SK-N-SH treated with all-trans-retinoic acid at 6 μM for 48 hours (cell line): Measurements from ENCODE around the gene PRR14L.

Experiments used
- ISL1 ChIP-seq: fragments of 250-450 bp; sonication (Bioruptor Pico); IDR thresholded peaks from 2 replicates; pipeline ENCODE4 v2.1.2; 2022; ENCODE audit warnings: mild to moderate bottlenecking, moderate library complexity
- PATZ1 ChIP-seq: fragments of 250-450 bp; sonication (Bioruptor Pico); IDR thresholded peaks from 2 replicates; pipeline ENCODE4 v1.8.0; 2020; ENCODE audit warnings: mild to moderate bottlenecking, moderate library complexity, borderline replicate concordance
- TOX ChIP-seq: fragments of 250-450 bp; sonication (Bioruptor Pico); IDR thresholded peaks from 2 replicates; pipeline ENCODE4 v1.8.0; 2021; ENCODE audit warnings: mild to moderate bottlenecking, moderate library complexity, borderline replicate concordance
- ZFP3 ChIP-seq: fragments of 250-450 bp; sonication (Bioruptor Pico); IDR thresholded peaks from 2 replicates; pipeline ENCODE4 v1.5.0; 2020; ENCODE audit warnings: mild to moderate bottlenecking, moderate library complexity
- ZNF70 ChIP-seq: fragments of 450-650 bp; formaldehyde crosslinking; IDR thresholded peaks from 2 replicates; pipeline ENCODE4 v1.5.0; 2020; ENCODE audit warnings: mild to moderate bottlenecking, moderate library complexity
- TF ChIP-seq, protein P1 (sequence below): fragments of 250-450 bp; sonication (Bioruptor Pico); IDR thresholded peaks from 2 replicates; pipeline ENCODE4 v1.8.0; 2021; ENCODE audit warnings: low read depth, mild to moderate bottlenecking, moderate library complexity, borderline replicate concordance

DNA sequence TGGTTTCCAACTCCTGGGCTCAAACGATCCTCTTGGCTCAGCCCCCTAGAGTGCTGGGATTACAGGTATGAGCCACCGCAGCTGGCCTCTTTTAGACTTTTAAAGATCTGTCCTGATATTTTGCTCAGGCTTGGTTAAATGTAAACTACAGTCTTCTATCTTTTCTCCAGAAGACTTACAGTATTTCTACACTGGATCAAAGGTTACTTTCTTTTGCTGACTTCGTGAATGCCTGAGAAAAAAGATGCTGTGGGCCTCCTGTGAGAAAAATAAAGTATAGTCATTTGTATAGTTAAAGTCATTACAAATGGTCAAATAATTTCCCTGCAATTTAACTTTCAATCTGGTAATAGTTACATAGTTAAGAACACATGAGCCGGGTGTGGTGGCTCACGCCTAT is 23.5 kb upstream of the PRR14L start:
- TF ChIP-seq ZNF70 (no peak), ZFP3 (CRISPR knock-in tag) (no peak), PATZ1 (CRISPR knock-in tag) (no peak), TOX (CRISPR knock-in tag) (no peak), ISL1 (no peak)
- TF ChIP-seq, protein P1, sequence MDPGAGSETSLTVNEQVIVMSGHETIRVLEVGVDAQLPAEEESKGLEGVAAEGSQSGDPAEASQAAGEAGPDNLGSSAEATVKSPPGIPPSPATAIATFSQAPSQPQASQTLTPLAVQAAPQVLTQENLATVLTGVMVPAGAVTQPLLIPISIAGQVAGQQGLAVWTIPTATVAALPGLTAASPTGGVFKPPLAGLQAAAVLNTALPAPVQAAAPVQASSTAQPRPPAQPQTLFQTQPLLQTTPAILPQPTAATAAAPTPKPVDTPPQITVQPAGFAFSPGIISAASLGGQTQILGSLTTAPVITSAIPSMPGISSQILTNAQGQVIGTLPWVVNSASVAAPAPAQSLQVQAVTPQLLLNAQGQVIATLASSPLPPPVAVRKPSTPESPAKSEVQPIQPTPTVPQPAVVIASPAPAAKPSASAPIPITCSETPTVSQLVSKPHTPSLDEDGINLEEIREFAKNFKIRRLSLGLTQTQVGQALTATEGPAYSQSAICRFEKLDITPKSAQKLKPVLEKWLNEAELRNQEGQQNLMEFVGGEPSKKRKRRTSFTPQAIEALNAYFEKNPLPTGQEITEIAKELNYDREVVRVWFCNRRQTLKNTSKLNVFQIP (CRISPR knock-in tag): no peak
